Mammary epithelial cell (primary cell): ENCODE data around the gene ARID3A.

ENCODE experiments used
- EZH2 ChIP-seq: IDR thresholded peaks from 2 replicates; pipeline ENCODE4 v1.6.1; 2012; ENCODE audit warnings: low read length, inconsistent platforms, borderline replicate concordance
- TF ChIP-seq, protein P1 (sequence below), 2 donors: IDR thresholded peaks in 1 of 2; conservative IDR thresholded peaks in 1 of 2; 2 replicates each; pipeline ENCODE4 v1.5.1; 2011 to 2012; ENCODE audit warnings: inconsistent platforms in 2 of 2, low read length in 2 of 2, mild to moderate bottlenecking in 2 of 2, control low read depth in 1 of 2, low read depth in 1 of 2; ENCODE audit not compliant: insufficient read depth in 1 of 2; ENCODE audit errors: extremely low read depth in 1 of 2

GRCh38 chr19:917323-918151 lies 8.3 kb upstream of the ARID3A start, which contains the start of gene KISS1R:
- TF ChIP-seq, protein P1, sequence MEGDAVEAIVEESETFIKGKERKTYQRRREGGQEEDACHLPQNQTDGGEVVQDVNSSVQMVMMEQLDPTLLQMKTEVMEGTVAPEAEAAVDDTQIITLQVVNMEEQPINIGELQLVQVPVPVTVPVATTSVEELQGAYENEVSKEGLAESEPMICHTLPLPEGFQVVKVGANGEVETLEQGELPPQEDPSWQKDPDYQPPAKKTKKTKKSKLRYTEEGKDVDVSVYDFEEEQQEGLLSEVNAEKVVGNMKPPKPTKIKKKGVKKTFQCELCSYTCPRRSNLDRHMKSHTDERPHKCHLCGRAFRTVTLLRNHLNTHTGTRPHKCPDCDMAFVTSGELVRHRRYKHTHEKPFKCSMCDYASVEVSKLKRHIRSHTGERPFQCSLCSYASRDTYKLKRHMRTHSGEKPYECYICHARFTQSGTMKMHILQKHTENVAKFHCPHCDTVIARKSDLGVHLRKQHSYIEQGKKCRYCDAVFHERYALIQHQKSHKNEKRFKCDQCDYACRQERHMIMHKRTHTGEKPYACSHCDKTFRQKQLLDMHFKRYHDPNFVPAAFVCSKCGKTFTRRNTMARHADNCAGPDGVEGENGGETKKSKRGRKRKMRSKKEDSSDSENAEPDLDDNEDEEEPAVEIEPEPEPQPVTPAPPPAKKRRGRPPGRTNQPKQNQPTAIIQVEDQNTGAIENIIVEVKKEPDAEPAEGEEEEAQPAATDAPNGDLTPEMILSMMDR (conservative IDR thresholded peaks at IDR 0.05 in 1 of 2, IDR thresholded peaks at IDR 0.05 in 1 of 2; ENCODE audit: extremely low read depth in 1 of 2, insufficient read depth in 1 of 2, low read depth in 1 of 2, low read length in 2 of 2), result peak; percentile 31 to 59
- no peak for TF ChIP-seq EZH2
